ENCODE data around the gene CDRT4.

DNA sequence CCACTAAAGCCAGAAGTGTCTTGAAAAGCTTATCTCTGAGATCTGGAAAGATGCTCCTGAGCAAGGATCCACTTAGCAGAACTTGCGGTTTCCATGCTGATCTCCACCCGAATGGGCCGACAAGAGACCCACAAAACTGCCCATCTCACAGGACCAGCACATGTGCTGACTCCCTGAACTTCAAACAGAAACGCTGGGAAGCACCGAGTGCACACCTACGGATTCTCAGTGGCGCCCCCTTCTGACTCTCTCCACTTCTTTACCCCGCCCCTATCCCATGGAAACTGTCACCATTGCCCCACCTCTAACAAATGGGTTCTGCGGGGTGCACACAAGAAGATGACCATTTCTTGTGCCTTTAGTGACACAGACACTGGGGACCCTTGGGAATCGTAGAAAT lies 21.4 kb downstream of the CDRT4 start:
- no peak for TF ChIP-seq POLR2A (IDR thresholded peaks at IDR 0.05)
- TF ChIP-seq, protein P1, sequence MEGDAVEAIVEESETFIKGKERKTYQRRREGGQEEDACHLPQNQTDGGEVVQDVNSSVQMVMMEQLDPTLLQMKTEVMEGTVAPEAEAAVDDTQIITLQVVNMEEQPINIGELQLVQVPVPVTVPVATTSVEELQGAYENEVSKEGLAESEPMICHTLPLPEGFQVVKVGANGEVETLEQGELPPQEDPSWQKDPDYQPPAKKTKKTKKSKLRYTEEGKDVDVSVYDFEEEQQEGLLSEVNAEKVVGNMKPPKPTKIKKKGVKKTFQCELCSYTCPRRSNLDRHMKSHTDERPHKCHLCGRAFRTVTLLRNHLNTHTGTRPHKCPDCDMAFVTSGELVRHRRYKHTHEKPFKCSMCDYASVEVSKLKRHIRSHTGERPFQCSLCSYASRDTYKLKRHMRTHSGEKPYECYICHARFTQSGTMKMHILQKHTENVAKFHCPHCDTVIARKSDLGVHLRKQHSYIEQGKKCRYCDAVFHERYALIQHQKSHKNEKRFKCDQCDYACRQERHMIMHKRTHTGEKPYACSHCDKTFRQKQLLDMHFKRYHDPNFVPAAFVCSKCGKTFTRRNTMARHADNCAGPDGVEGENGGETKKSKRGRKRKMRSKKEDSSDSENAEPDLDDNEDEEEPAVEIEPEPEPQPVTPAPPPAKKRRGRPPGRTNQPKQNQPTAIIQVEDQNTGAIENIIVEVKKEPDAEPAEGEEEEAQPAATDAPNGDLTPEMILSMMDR (IDR thresholded peaks at IDR 0.05): no peak
